AG04449 (cell line): ENCODE measurements around the gene RHBDL1.

Source experiments
- CTCF ChIA-PET: fragments of 350-600 bp; formaldehyde crosslinking; extraction: SDS; loops from one replicate; lab custom pipeline; 2021; ENCODE audit warnings: antibody characterized with exemption; lab: Yijun Ruan, JAX
- POLR2A ChIA-PET: fragments of 400-600, 350-600 bp; formaldehyde crosslinking; extraction: SDS; loops from one replicate; lab custom pipeline; 2020; ENCODE audit warnings: antibody characterized with exemption, inconsistent platforms; lab: Yijun Ruan, JAX
- DNase-seq: peaks from one replicate; pipeline ENCODE4 v3.0.0-alpha.2; 2010; ENCODE audit warnings: low read depth, low spot score
- H3K4me3 ChIP-seq: 2 replicates; pipeline ENCODE4 v1.5.1; 2011; ENCODE audit warnings: low read depth, mild to moderate bottlenecking, control low read depth, low read length
- CTCF ChIP-seq: IDR thresholded peaks from one replicate; pipeline ENCODE4 v1.5.1; 2011; ENCODE audit warnings: mild to moderate bottlenecking, moderate library complexity, low read length, control low read depth, inconsistent platforms; ENCODE audit not compliant: insufficient read depth; ENCODE audit errors: missing control alignments

Gene RHBDL1

GRCh38 chr16:693364-693763, 17.9 kb downstream of the RHBDL1 start:
- no peak for TF ChIP-seq CTCF
- CTCF ChIA-PET: interaction anchor here (1.3 kb wide), 1 partner anchor 8 kb away, joined by 4 read pairs; no protein-coding TSS in a partner anchor
- POLR2A ChIA-PET: interaction anchor here (1.1 kb wide), 1 partner anchor 13 kb away, joined by 3 read pairs; no protein-coding TSS in a partner anchor
- no peak overlapping the region for H3K4me3 ChIP-seq
- no peak for DNase-seq

GRCh38 chr16:693766-694165, 18.3 kb downstream of the RHBDL1 start:
- DNase-seq: no peak
- POLR2A ChIA-PET: no interaction called here
- CTCF ChIA-PET: no interaction called here
- H3K4me3 ChIP-seq: no peak overlapping the region
- no peak for TF ChIP-seq CTCF

GRCh38 chr16:694187-694862, 18.9 kb downstream of the RHBDL1 start:
- no peak overlapping the region for H3K4me3 ChIP-seq
- no peak for TF ChIP-seq CTCF
- no peak for DNase-seq
- ChIA-PET POLR2A (no interaction called here), CTCF (interaction anchor here (0.9 to 1.5 kb wide), 2 partner anchors 16 to 18 kb away, joined by 5 to 6 read pairs; no protein-coding TSS in a partner anchor)

GRCh38 chr16:694863-695354, 19.4 kb downstream of the RHBDL1 start:
- no peak overlapping the region for H3K4me3 ChIP-seq
- DNase-seq: no peak
- POLR2A ChIA-PET: no interaction called here
- CTCF ChIA-PET: interaction anchor here (0.9 to 1.5 kb wide), 2 partner anchors 15 to 18 kb away, joined by 5 to 6 read pairs; no protein-coding TSS in a partner anchor
- no peak for TF ChIP-seq CTCF

GRCh38 chr16:695355-696089, 20.1 kb downstream of the RHBDL1 start:
- no peak for DNase-seq

More at GRCh38 chr16:695355-696089, 20.1 kb downstream of the RHBDL1 start:
- ChIA-PET CTCF (interaction anchor here (0.9 to 1.5 kb wide), 4 partner anchors 15 to 25 kb away, joined by 3 to 6 read pairs (median 4); no protein-coding TSS in a partner anchor), POLR2A (no interaction called here)
- no peak for TF ChIP-seq CTCF
- no peak overlapping the region for H3K4me3 ChIP-seq
